ENCODE results near the gene VAV2.

Gene VAV2

GRCh38 chr9:133780962-133781827 is 210.9 kb downstream of the VAV2 start:
- ATAC-seq, result no peak
- TF ChIP-seq TCF4 (CRISPR knock-in tag; IDR thresholded peaks at IDR 0.05; ENCODE audit: borderline replicate concordance) (no peak), CSDC2 (CRISPR knock-in tag; IDR thresholded peaks at IDR 0.05) (no peak), SNAI2 (CRISPR knock-in tag; IDR thresholded peaks at IDR 0.05) (no peak), CSRNP3 (CRISPR knock-in tag; IDR thresholded peaks at IDR 0.05) (no peak)

- TF ChIP-seq ZNF565 (CRISPR knock-in tag; conservative IDR thresholded peaks at IDR 0.05; ENCODE audit: low read depth), result no peak
- TF ChIP-seq POU6F1 (CRISPR knock-in tag; IDR thresholded peaks at IDR 0.05; ENCODE audit: borderline replicate concordance, low read depth), result no peak
- no peak for TF ChIP-seq ISL1 (CRISPR knock-in tag; IDR thresholded peaks at IDR 0.05)
- TF ChIP-seq RARB (CRISPR knock-in tag; IDR thresholded peaks at IDR 0.05), result no peak
- no peak for TF ChIP-seq TSHZ2 (CRISPR knock-in tag; IDR thresholded peaks at IDR 0.05)
- no peak for TF ChIP-seq ZFP3 (CRISPR knock-in tag; IDR thresholded peaks at IDR 0.05)
- no peak for TF ChIP-seq CSDC2 (CRISPR knock-in tag; IDR thresholded peaks at IDR 0.05)
- no peak for TF ChIP-seq BACH2 (CRISPR knock-in tag; IDR thresholded peaks at IDR 0.05; ENCODE audit: borderline replicate concordance)
- TF ChIP-seq TCF4 (CRISPR knock-in tag; IDR thresholded peaks at IDR 0.05; ENCODE audit: borderline replicate concordance), result no peak
- TF ChIP-seq SNAI2 (CRISPR knock-in tag; IDR thresholded peaks at IDR 0.05), result no peak
- ATAC-seq, result no peak
Observed at GRCh38 chr9:133780404-133780945, 211.6 kb downstream of the VAV2 start.

GRCh38 chr9:133779516-133780403 is 212.4 kb downstream of the VAV2 start:
- no peak for ATAC-seq
- TF ChIP-seq ZFP30 (CRISPR knock-in tag; IDR thresholded peaks at IDR 0.05), result no peak
- no peak for TF ChIP-seq ESRRG (CRISPR knock-in tag; IDR thresholded peaks at IDR 0.05)
- TF ChIP-seq PPARA (CRISPR knock-in tag; IDR thresholded peaks at IDR 0.05; ENCODE audit: borderline replicate concordance), result no peak
- no peak for TF ChIP-seq ZC3H10 (CRISPR knock-in tag; IDR thresholded peaks at IDR 0.05)
- TF ChIP-seq PATZ1 (CRISPR knock-in tag; IDR thresholded peaks at IDR 0.05; ENCODE audit: borderline replicate concordance), result no peak
- no peak for TF ChIP-seq ARNTL (CRISPR knock-in tag; IDR thresholded peaks at IDR 0.05; ENCODE audit: borderline replicate concordance, low read depth)
- TF ChIP-seq OSR1 (CRISPR knock-in tag; IDR thresholded peaks at IDR 0.05), result no peak
- no peak for TF ChIP-seq TCF4 (CRISPR knock-in tag; IDR thresholded peaks at IDR 0.05; ENCODE audit: borderline replicate concordance)
- no peak for TF ChIP-seq ISL1 (CRISPR knock-in tag; IDR thresholded peaks at IDR 0.05)
- TF ChIP-seq ZFP3 (CRISPR knock-in tag; IDR thresholded peaks at IDR 0.05), result no peak
- no peak for TF ChIP-seq BACH2 (CRISPR knock-in tag; IDR thresholded peaks at IDR 0.05; ENCODE audit: borderline replicate concordance)
- TF ChIP-seq CSRNP3 (CRISPR knock-in tag; IDR thresholded peaks at IDR 0.05), result no peak
- TF ChIP-seq TOX (CRISPR knock-in tag; IDR thresholded peaks at IDR 0.05; ENCODE audit: borderline replicate concordance), result no peak
- no peak for TF ChIP-seq GLIS3 (CRISPR knock-in tag; IDR thresholded peaks at IDR 0.05)
- TF ChIP-seq SNAI2 (CRISPR knock-in tag; IDR thresholded peaks at IDR 0.05), result no peak
- no peak for TF ChIP-seq ZNF565 (CRISPR knock-in tag; conservative IDR thresholded peaks at IDR 0.05; ENCODE audit: low read depth)
- no peak for TF ChIP-seq TSHZ2 (CRISPR knock-in tag; IDR thresholded peaks at IDR 0.05)
- TF ChIP-seq RARB (CRISPR knock-in tag; IDR thresholded peaks at IDR 0.05), result no peak
- no peak for TF ChIP-seq ZNF8 (CRISPR knock-in tag; IDR thresholded peaks at IDR 0.05)
